GM23338 (cell line): ENCODE measurements around the gene E2F6. TPM values are rescaled to one million over a fixed set of nuclear protein-coding genes. Genes with fewer than 3 reads are reported as not detected.

Experiments used
- ATAC-seq: fragments of 200-7000 bp; cut with Tn5 transposase; 3 replicates; pipeline ENCODE4 v1.9.1; 2020
- DNase-seq: peaks from one replicate; pipeline ENCODE4 v3.0.0-alpha.2; 2015; ENCODE audit warnings: low spot score
- H2AFZ ChIP-seq: fragments of 200-600 bp; sonication (generic); 2 replicates; pipeline ENCODE4 v1.8.0; 2016; ENCODE audit warnings: antibody characterized with exemption, mild to moderate bottlenecking, moderate library complexity
- H3F3A ChIP-seq: fragments of 200-600 bp; sonication (generic); replicated peaks from 2 replicates; pipeline ENCODE4 v1.8.0; 2017; ENCODE audit warnings: antibody characterized with exemption, mixed run types, low read depth
- H3K27ac ChIP-seq: fragments of 200-600 bp; sonication (generic); 2 replicates; pipeline ENCODE4 v1.6.1; 2016; ENCODE audit warnings: low read depth
- H3K27me3 ChIP-seq: fragments of 200-600 bp; sonication (generic); 2 replicates; pipeline ENCODE4 v1.8.0; 2016; ENCODE audit warnings: mild to moderate bottlenecking, mixed run types, moderate library complexity; ENCODE audit not compliant: insufficient read depth
- H3K36me3 ChIP-seq: fragments of 200-600 bp; sonication (generic); 2 replicates; pipeline ENCODE4 v1.8.0; 2016; ENCODE audit warnings: mild to moderate bottlenecking; ENCODE audit not compliant: insufficient read depth
- H3K4me1 ChIP-seq: fragments of 200-600 bp; sonication (generic); 2 replicates; pipeline ENCODE4 v1.8.0; 2016; ENCODE audit warnings: mild to moderate bottlenecking, moderate library complexity; ENCODE audit not compliant: insufficient read depth
- H3K4me2 ChIP-seq: fragments of 200-600 bp; sonication (generic); 2 replicates; pipeline ENCODE4 v1.7.1; 2017; ENCODE audit warnings: mixed run types
- H3K4me3 ChIP-seq: fragments of 200-600 bp; sonication (generic); 2 replicates; pipeline ENCODE4 v1.6.1; 2016; ENCODE audit warnings: mixed run types
- H3K79me2 ChIP-seq: fragments of 200-600 bp; sonication (generic); replicated peaks from 2 replicates; pipeline ENCODE4 v1.8.0; 2017; ENCODE audit warnings: mild to moderate bottlenecking; ENCODE audit not compliant: insufficient read depth
- H3K9me2 ChIP-seq: fragments of 200-600 bp; sonication (generic); 2 replicates; pipeline ENCODE4 v1.8.0; 2017; ENCODE audit not compliant: insufficient read depth
- H4K20me1 ChIP-seq: fragments of 200-600 bp; sonication (generic); replicated peaks from 2 replicates; pipeline ENCODE4 v1.8.0; 2017; ENCODE audit warnings: mild to moderate bottlenecking; ENCODE audit not compliant: insufficient read depth
- H3K27ac Mint-ChIP-seq: 2 replicates; pipeline ENCODE4 v1.8.0; 2020; ENCODE audit warnings: inconsistent platforms, mild to moderate bottlenecking, moderate library complexity, mixed read lengths
- H3K27me3 Mint-ChIP-seq: 3 replicates; pipeline ENCODE4 v1.8.0; 2022; ENCODE audit warnings: low read depth, mild to moderate bottlenecking, moderate library complexity, mixed read lengths, inconsistent platforms; ENCODE audit not compliant: insufficient read depth, poor library complexity
- H3K36me3 Mint-ChIP-seq: 3 replicates; pipeline ENCODE4 v1.8.0; 2021; ENCODE audit warnings: low read depth, mild to moderate bottlenecking, inconsistent platforms, moderate library complexity, mixed read lengths
- H3K4me1 Mint-ChIP-seq: 3 replicates; pipeline ENCODE4 v1.8.0; 2020; ENCODE audit warnings: mild to moderate bottlenecking, inconsistent platforms, mixed read lengths
- H3K4me3 Mint-ChIP-seq: 3 replicates; pipeline ENCODE4 v1.8.0; 2021; ENCODE audit warnings: moderate library complexity, mild to moderate bottlenecking, inconsistent platforms, mixed read lengths
- H3K9me3 Mint-ChIP-seq: 3 replicates; pipeline ENCODE4 v1.8.0; 2020; ENCODE audit warnings: moderate library complexity, mild to moderate bottlenecking, inconsistent platforms, mixed read lengths
- JUNB ChIP-seq: IDR thresholded peaks from one replicate; pipeline ENCODE4 v1.6.1; 2016; ENCODE audit warnings: antibody characterized with exemption; ENCODE audit not compliant: unreplicated experiment
- ZNF114 ChIP-seq: fragments of 250-450 bp; sonication (Bioruptor Pico); IDR thresholded peaks from 2 replicates; pipeline ENCODE4 v1.5.0; 2020; ENCODE audit warnings: mild to moderate bottlenecking, moderate library complexity
- polyA plus RNA-seq: library from polyadenylated mRNA; unstranded; fragments of >200 nt; fragmentation: Nextera tagmentation; extraction: Ambion mirVana; gene quantifications from 2 replicates; pipeline ENCODE4 v1.2.1, GENCODE V29; 2016
- total RNA-seq: library from RNA; depleted of rRNA; stranded (reverse); fragments of >200 nt; shearing (Covaris generic); gene quantifications from 2 replicates; pipeline ENCODE4 v1.2.3, GENCODE V29; 2014
- TF ChIP-seq, protein P1 (sequence below): fragments of 250-450 bp; sonication (Bioruptor Pico); IDR thresholded peaks from 2 replicates; pipeline ENCODE4 v1.5.0; 2020; ENCODE audit warnings: mild to moderate bottlenecking, moderate library complexity

Gene E2F6
- total and polyA plus RNA-seq, 2 experiments from 2014 or later, result 16.9 to 20.7 TPM

- no peak overlapping the region for H3K4me2 ChIP-seq
- H3K9me2 ChIP-seq, result peaks cover 4% of the 10 kb centered on the region; the same call in 1 of the 2 replicates
- H3K36me3 ChIP-seq, result peaks cover 41% of the 10 kb centered on the region
- ATAC-seq, result no peak
- DNase-seq, result no peak
- H3K4me3 ChIP-seq, result no peak overlapping the region
- H3K4me1 ChIP-seq, result no peaks in the 10 kb centered on the region
- H3K27me3 Mint-ChIP-seq, result peaks cover 1% of the 10 kb centered on the region
- H3K79me2 ChIP-seq, result no peaks in the 10 kb centered on the region
- no peaks in the 10 kb centered on the region for H3K4me1 Mint-ChIP-seq
- no peak overlapping the region for H3K27ac Mint-ChIP-seq
- H3K27ac ChIP-seq, result no peak overlapping the region
- H4K20me1 ChIP-seq, result no peaks in the 10 kb centered on the region
- no peaks in the 10 kb centered on the region for H3F3A ChIP-seq
- no peaks in the 10 kb centered on the region for H3K27me3 ChIP-seq
- peaks cover 43% of the 10 kb centered on the region for H3K9me3 Mint-ChIP-seq
- peaks cover 82% of the 10 kb centered on the region for H3K36me3 Mint-ChIP-seq
- H3K4me3 Mint-ChIP-seq, result no peak overlapping the region
- TF ChIP-seq, protein P1, sequence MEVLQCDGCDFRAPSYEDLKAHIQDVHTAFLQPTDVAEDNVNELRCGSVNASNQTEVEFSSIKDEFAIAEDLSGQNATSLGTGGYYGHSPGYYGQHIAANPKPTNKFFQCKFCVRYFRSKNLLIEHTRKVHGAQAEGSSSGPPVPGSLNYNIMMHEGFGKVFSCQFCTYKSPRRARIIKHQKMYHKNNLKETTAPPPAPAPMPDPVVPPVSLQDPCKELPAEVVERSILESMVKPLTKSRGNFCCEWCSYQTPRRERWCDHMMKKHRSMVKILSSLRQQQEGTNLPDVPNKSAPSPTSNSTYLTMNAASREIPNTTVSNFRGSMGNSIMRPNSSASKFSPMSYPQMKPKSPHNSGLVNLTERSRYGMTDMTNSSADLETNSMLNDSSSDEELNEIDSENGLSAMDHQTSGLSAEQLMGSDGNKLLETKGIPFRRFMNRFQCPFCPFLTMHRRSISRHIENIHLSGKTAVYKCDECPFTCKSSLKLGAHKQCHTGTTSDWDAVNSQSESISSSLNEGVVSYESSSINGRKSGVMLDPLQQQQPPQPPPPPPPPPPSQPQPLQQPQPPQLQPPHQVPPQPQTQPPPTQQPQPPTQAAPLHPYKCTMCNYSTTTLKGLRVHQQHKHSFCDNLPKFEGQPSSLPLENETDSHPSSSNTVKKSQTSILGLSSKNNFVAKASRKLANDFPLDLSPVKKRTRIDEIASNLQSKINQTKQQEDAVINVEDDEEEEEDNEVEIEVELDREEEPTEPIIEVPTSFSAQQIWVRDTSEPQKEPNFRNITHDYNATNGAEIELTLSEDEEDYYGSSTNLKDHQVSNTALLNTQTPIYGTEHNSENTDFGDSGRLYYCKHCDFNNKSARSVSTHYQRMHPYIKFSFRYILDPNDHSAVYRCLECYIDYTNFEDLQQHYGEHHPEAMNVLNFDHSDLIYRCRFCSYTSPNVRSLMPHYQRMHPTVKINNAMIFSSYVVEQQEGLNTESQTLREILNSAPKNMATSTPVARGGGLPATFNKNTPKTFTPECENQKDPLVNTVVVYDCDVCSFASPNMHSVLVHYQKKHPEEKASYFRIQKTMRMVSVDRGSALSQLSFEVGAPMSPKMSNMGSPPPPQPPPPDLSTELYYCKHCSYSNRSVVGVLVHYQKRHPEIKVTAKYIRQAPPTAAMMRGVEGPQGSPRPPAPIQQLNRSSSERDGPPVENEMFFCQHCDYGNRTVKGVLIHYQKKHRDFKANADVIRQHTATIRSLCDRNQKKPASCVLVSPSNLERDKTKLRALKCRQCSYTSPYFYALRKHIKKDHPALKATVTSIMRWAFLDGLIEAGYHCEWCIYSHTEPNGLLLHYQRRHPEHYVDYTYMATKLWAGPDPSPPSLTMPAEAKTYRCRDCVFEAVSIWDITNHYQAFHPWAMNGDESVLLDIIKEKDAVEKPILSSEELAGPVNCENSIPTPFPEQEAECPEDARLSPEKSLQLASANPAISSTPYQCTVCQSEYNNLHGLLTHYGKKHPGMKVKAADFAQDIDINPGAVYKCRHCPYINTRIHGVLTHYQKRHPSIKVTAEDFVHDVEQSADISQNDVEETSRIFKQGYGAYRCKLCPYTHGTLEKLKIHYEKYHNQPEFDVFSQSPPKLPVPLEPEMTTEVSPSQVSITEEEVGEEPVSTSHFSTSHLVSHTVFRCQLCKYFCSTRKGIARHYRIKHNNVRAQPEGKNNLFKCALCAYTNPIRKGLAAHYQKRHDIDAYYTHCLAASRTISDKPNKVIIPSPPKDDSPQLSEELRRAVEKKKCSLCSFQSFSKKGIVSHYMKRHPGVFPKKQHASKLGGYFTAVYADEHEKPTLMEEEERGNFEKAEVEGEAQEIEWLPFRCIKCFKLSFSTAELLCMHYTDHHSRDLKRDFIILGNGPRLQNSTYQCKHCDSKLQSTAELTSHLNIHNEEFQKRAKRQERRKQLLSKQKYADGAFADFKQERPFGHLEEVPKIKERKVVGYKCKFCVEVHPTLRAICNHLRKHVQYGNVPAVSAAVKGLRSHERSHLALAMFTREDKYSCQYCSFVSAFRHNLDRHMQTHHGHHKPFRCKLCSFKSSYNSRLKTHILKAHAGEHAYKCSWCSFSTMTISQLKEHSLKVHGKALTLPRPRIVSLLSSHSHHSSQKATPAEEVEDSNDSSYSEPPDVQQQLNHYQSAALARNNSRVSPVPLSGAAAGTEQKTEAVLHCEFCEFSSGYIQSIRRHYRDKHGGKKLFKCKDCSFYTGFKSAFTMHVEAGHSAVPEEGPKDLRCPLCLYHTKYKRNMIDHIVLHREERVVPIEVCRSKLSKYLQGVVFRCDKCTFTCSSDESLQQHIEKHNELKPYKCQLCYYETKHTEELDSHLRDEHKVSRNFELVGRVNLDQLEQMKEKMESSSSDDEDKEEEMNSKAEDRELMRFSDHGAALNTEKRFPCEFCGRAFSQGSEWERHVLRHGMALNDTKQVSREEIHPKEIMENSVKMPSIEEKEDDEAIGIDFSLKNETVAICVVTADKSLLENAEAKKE (CRISPR knock-in tag), result no peak
- no peak for TF ChIP-seq ZNF114
- H2AFZ ChIP-seq, result no peak overlapping the region
These were observed 27.3 kb downstream of the E2F6 start for GRCh38 chr2:11438555-11439080.

DNA sequence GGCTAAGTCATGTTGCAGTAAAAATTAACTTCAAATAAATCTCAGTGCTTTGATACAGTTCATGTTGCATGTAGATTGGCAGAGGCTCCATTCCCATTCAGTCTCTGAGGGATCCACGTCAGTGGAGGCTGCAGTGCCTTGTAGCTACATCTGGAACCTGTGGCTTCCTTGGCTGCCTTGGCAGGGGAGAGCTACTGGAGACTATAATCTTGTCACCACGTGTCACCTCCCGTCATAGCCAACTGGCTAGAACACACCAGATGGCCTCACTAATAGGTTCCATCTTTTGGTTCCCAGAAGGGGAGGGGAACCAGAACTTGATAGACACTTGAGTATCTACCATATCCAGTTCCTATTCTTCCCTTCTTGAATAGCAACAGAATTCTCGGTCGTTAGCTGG is 28.4 kb downstream of the E2F6 start:
- TF ChIP-seq JUNB, result no peak

More for the DNA sequence above, 28.4 kb downstream of the E2F6 start:
- H2AFZ ChIP-seq, result no peak overlapping the region
- no peaks in the 10 kb centered on the region for H3K9me2 ChIP-seq
- H3K27me3 ChIP-seq, result no peaks in the 10 kb centered on the region
- DNase-seq (no peak), ATAC-seq (no peak)
- no peak overlapping the region for H3K4me3 ChIP-seq
- peaks cover 35% of the 10 kb centered on the region for H3K9me3 Mint-ChIP-seq
- H3K36me3 Mint-ChIP-seq, result peaks cover 82% of the 10 kb centered on the region
- H3K27me3 Mint-ChIP-seq, result no peaks in the 10 kb centered on the region
- no peak overlapping the region for H3K27ac Mint-ChIP-seq
- no peaks in the 10 kb centered on the region for H3K4me1 Mint-ChIP-seq
- no peaks in the 10 kb centered on the region for H4K20me1 ChIP-seq
- no peak overlapping the region for H3K4me2 ChIP-seq
- H3F3A ChIP-seq, result no peaks in the 10 kb centered on the region
- H3K27ac ChIP-seq, result no peak overlapping the region
- no peak overlapping the region for H3K4me3 Mint-ChIP-seq
- H3K4me1 ChIP-seq, result no peaks in the 10 kb centered on the region
- H3K79me2 ChIP-seq, result no peaks in the 10 kb centered on the region
- peaks cover 38% of the 10 kb centered on the region for H3K36me3 ChIP-seq
